Measurements from ENCODE around the gene CEMP1. TPM values are rescaled to one million over a fixed set of nuclear protein-coding genes. Genes with fewer than 3 reads are reported as not detected.

The CEMP1 gene
- total and polyA plus RNA-seq, 11 donors, result 0.04 to 0.27 (median 0.18) TPM; not detected in 8

DNA sequence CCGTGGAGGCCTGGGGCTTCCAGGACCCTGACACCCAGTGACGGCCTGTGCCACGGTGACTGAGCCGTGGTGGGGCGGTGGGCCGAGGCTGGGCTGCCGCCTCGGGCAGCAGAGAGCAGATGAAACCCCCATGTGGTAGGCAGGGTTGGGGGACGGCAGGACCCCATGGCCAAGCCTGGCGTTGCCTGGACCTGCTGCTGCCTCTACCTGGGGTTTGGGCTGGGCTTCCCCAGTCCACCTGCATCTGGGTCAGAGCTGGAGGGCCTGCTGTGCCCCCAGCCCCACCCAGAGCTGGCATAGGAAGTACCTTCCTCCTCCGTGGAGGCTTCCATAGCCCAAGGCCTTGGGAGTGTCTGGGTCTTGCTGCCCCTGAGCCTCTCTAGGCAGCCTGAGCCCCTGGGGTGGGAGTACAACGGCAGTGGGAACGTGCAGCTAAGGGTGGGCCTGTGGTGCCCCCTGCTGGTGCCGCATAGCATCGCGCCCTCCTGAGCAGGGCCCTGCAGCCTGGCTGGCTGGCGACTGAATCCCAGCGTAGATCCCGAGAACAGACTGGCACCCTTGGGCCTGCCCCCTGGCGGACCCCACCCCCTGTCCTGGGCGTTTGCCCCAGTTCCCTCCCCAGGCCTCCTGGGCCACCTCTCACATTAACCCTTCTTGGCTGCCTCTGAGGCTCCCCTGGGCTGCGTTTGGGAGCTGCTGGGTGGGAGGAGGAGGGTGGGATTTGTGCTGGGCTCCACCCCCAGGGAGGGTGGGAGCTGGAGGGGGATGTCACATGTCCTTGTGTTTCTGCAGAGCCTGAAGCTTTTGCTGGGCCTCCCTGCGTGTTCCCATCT is 30.1 kb downstream of the CEMP1 start:
- 38 to 79% (median 58%) methylated on average over 11 to 23 of the region's 23 CpGs for WGBS, 4 donors
- TF ChIP-seq, protein P1, sequence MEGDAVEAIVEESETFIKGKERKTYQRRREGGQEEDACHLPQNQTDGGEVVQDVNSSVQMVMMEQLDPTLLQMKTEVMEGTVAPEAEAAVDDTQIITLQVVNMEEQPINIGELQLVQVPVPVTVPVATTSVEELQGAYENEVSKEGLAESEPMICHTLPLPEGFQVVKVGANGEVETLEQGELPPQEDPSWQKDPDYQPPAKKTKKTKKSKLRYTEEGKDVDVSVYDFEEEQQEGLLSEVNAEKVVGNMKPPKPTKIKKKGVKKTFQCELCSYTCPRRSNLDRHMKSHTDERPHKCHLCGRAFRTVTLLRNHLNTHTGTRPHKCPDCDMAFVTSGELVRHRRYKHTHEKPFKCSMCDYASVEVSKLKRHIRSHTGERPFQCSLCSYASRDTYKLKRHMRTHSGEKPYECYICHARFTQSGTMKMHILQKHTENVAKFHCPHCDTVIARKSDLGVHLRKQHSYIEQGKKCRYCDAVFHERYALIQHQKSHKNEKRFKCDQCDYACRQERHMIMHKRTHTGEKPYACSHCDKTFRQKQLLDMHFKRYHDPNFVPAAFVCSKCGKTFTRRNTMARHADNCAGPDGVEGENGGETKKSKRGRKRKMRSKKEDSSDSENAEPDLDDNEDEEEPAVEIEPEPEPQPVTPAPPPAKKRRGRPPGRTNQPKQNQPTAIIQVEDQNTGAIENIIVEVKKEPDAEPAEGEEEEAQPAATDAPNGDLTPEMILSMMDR (IDR thresholded peaks at IDR 0.05), result peak; percentile 97 to 100 (median 99)
- no peak for TF ChIP-seq POLR2A (IDR thresholded peaks at IDR 0.05)
- Histone ChIP-seq H3K4me1 (peaks cover 0 to 65% (median 42%) of the 10 kb centered on the region in 12 donors), H3K27me3 (no peaks in the 10 kb centered on the region), H3K4me3 (peak overlapping the region in 9 of 12 donors; percentile 9 to 56 (median 38)), H3K36me3 (peaks cover 0 to 16% (median 3%) of the 10 kb centered on the region in 9 donors), H3K9me3 (no peaks in the 10 kb centered on the region), H3K27ac (peak overlapping the region in 5 of 12 donors; percentile 42 to 64 (median 61))
- DNase-seq (peak; percentile 81 to 91 (median 84)), ATAC-seq (peak; percentile 72 to 87 (median 83))
- intact Hi-C loops (cut with DNase I), result loop anchor here (1.0 to 10.0 kb wide), 12 partner anchors 26 to 496 kb away; partner anchors contain the start of genes ABCA3 (in 8 of the 10), CCNF (in 4 of the 10), TBC1D24 (in 1 of the 10) and ZNF598 (in 1 of the 10)

DNA sequence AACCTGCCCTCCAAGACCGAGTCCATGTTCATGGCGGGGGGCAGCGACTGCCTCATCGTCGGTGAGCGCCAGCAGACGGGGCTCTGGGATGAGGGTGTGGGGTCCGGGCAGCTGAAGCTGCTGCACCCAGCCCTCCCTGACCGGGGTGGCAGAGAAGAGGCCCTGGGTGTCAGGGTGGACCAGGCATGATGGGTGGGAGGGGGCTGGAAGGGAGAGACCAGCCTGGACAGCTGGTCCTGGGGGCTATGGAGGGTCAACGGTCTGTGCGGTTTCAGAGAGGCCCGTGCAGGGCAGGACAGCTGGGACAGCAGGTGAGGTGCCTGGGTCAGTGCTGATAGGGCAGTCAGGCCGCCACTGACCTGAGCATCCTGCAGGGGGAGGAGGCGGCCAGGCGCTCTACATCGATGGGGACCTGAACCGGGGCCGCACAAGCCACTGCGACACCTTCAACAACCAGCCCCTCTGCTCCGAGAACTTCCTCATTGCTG is 30.7 kb downstream of the CEMP1 start:
- Histone ChIP-seq H3K4me1 (peaks cover 0 to 60% (median 42%) of the 10 kb centered on the region in 12 donors), H3K27me3 (no peaks in the 10 kb centered on the region), H3K36me3 (peaks cover 0 to 19% (median 3%) of the 10 kb centered on the region in 9 donors), H3K27ac (no peak overlapping the region), H3K9me3 (no peaks in the 10 kb centered on the region), H3K4me3 (no peak overlapping the region)
- TF ChIP-seq POLR2A (IDR thresholded peaks at IDR 0.05), result no peak
- TF ChIP-seq, protein P1 (IDR thresholded peaks at IDR 0.05), result no peak
- ATAC-seq (no peak), DNase-seq (peak in 1 of 5 donors; percentile 64)
- intact Hi-C loops (cut with DNase I), result loop anchor here in 9 of 10 donors (2.0 to 10.0 kb wide), 10 partner anchors 26 to 496 kb away; partner anchors contain the start of genes ABCA3 (in 7 of the 9), CCNF (in 4 of the 9), TBC1D24 (in 1 of the 9) and ZNF598 (in 1 of the 9)
- WGBS, 4 donors, result 84 to 89% (median 87%) methylated on average over 8 to 20 of the region's 20 CpGs

DNA sequence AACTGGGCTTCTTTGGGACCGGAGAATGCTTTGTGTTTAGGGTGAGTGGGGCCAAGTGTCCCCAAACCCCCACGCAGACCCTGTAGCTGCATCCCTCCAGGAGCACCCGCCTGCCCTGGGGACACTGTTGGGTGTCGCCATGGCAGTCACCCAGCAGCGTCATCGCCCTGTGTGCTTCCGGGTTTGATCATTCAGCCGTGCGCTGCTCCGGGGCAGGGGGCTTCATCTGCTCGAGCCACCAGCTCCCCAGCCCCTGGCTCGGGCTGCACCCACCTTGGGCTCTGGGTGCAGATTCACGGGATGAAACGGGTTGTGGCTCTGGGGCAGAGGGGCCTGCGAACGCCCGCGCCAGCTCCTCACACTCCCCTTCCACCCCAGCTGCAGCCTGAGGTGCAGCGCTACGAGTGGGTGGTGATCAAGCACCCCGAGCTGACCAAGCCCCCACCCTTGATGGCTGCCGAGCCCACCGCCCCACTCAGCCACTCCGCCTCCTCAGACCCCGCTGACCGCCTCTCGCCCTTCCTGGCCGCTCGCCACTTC is 31.2 kb downstream of the CEMP1 start:
- DNase-seq (peak in 1 of 5 donors; percentile 58), ATAC-seq (no peak)
- Histone ChIP-seq H3K4me1 (peaks cover 0 to 55% (median 42%) of the 10 kb centered on the region in 12 donors), H3K9me3 (no peaks in the 10 kb centered on the region), H3K36me3 (peaks cover 0 to 19% (median 3%) of the 10 kb centered on the region in 9 donors), H3K27ac (no peak overlapping the region), H3K4me3 (no peak overlapping the region), H3K27me3 (no peaks in the 10 kb centered on the region)
- intact Hi-C loops (cut with DNase I), result loop anchor here (2.0 to 10.0 kb wide), 13 partner anchors 25 to 495 kb away; partner anchors contain the start of genes ABCA3 (in 8 of the 10), CCNF (in 5 of the 10), CASKIN1 (in 1 of the 10) and TBC1D24 (in 1 of the 10)
- TF ChIP-seq POLR2A (IDR thresholded peaks at IDR 0.05), result no peak
- TF ChIP-seq, protein P1 (IDR thresholded peaks at IDR 0.05), result no peak
- WGBS, 4 donors, result 94 to 98% (median 95%) methylated on average over 11 to 29 of the region's 29 CpGs
